H7 (cell line): ENCODE measurements around the gene SNED1. TPM values are rescaled to one million over a fixed set of nuclear protein-coding genes. Genes with fewer than 3 reads are reported as not detected.

Experiments used
- DNase-seq: peaks from one replicate; pipeline ENCODE4 v3.0.0; 2012
- H3K27me3 ChIP-seq: 2 replicates; pipeline ENCODE4 v1.6.0; 2011; ENCODE audit warnings: mild to moderate bottlenecking, low read length; ENCODE audit not compliant: control insufficient read depth, insufficient read depth
- H3K36me3 ChIP-seq: replicated peaks from 2 replicates; pipeline ENCODE4 v1.5.1; 2011; ENCODE audit warnings: low read length; ENCODE audit not compliant: control insufficient read depth, insufficient read depth
- H3K4me3 ChIP-seq: 2 replicates; pipeline ENCODE4 v1.5.1; 2011; ENCODE audit warnings: low read depth, mild to moderate bottlenecking, control low read depth, low read length, moderate library complexity; ENCODE audit not compliant: insufficient read depth
- total RNA-seq: library from RNA; depleted of rRNA; stranded (reverse); fragments of >200 nt; shearing (Covaris generic); gene quantifications from 2 replicates; pipeline ENCODE4 v1.2.3, GENCODE V29; 2014

Gene SNED1
- total RNA-seq, 1 experiment from 2014 or later, result 0.52 TPM

DNA sequence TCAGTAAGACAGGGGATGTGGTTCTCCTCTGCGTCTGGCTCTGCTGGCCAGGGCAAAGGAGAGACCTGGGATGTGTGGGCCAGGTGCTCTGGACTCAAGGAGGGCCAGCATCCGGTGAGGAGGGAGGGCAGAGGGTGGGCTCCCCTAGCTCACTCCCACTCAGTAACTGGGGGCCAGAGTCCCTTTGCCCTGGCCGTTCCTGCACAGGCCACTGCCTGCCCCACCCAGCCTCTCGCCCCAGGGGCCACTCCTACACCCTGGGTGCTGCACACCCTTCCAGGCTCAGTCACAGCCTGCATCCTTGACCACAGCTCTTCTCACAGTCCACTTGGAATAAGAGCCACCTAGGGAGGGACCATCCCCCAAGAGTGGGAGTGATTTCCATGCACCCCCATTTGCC is 41.0 kb downstream of the SNED1 start:
- Histone ChIP-seq H3K27me3 (peaks cover 9% of the 10 kb centered on the region), H3K36me3 (no peaks in the 10 kb centered on the region)

DNA sequence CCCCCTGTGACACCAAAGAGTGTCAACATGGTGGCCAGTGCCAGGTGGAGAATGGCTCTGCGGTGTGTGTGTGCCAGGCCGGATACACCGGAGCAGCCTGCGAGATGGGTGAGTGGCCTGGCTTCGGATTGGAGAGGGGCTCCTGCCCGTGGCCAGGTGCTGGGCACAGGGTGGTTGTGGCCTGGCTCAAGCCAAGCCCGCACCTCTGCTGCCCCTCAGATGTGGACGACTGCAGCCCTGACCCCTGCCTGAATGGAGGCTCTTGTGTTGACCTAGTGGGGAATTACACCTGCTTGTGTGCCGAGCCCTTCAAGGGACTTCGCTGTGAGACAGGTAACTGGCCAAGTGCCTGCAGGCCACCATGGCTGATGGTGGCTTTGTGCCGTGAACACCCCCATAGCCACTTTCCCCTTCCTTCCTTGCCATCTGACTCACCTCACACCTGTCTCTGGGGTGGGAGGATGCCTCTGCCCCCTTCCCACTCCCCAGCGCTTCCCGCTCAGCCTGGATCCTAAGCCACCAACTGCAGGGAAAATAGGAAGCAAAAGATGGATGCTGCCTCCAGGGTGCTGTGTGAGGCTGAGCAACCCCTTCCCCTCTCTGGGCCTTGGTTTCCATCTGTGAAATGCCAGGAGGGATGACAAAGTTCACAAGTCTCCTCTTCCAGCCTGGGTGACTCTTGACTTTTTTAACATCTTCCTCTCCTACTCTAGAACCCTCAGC is 41.8 kb downstream of the SNED1 start:
- no peaks in the 10 kb centered on the region for H3K36me3 ChIP-seq
- peaks cover 9% of the 10 kb centered on the region for H3K27me3 ChIP-seq

More for the DNA sequence above, 41.0 kb downstream of the SNED1 start:
- no peak overlapping the region for H3K4me3 ChIP-seq
- peak; percentile 30 for DNase-seq

DNA sequence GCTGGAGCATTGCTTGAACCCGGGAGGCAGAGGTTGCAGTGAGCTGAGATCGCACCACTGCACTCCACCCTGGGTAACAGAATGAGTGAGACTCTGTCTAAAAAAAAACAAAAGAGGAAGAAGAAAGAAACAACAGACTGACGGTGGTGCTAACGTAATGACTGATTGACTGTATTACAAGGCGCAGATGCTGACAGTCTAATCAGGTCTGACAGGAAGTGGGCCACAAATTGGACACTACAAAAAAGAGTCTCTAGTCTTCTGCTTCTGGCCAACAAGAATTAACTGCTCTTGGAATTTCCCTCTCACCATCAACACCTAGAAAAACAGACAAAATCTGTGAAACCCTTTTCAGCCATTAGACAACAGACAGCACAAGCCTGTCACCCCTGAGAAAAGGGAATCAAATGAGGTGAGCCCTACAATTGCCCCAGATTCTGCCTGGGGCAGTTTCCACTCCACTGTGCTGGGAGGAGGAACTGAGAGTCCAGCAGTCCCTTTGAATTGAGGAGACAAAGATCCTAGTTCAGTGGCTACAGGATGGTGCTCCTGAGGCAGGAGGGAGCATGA is 43.3 kb downstream of the SNED1 start:
- DNase-seq, result no peak
- Histone ChIP-seq H3K36me3 (no peaks in the 10 kb centered on the region), H3K27me3 (peaks cover 4% of the 10 kb centered on the region), H3K4me3 (no peak overlapping the region)

More for the DNA sequence above, 41.8 kb downstream of the SNED1 start:
- H3K4me3 ChIP-seq, result no peak overlapping the region
- peak; percentile 16 for DNase-seq

DNA sequence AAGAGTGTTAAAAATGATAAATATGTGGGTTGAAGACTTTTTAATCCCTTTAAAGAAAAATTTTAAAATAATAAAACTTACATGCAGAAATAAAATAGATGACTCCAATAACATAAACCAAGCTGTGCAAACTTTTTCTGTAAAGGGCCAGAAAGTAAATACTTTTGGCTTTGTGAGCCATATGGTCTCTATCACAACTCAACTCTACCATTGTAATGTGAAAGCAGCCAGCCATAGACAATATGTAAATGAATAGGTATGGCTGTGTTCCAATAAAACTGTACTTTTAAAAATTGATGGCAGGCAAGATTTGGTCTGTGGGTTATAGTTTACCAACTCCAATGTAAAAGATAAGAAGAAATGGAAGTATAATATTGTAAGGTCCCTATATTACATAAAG is 45.2 kb downstream of the SNED1 start:
- Histone ChIP-seq H3K4me3 (no peak overlapping the region), H3K36me3 (no peaks in the 10 kb centered on the region), H3K27me3 (no peaks in the 10 kb centered on the region)
- DNase-seq, result no peak

DNA sequence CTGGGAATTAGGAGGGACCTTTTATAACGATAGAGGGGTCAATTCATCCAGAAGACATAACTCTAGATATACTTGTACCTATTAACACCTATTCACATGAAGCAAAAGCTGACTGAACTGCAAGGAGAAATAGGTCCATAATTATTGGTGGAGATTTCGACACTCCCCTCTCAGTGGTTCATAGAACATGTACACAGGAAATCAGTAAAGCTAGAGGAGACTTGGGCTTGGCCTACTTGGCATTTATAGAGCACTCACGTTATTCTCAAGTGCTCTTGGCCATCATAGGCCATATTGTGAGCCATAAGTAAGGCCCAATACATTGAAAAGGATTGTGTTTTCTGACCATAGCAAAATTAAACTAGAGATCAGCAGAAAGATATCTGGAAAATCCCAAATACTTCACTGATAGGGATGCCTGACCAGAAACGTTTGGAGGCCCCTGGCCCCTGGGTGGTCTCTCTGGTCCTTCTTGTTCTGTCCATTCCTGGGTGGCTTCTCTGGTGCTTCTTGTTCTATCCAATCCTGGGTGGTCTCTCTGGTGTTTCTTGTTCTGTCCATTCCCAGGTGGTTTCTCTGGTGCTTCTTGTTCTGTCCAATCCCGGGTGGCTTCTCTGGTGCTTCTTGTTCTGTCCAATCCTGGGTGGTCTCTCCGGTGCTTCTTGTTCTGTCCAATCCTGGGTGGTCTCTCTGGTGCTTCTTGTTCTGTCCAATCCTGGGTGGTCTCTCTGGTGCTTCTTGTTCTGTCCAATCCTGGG is 49.0 kb downstream of the SNED1 start:
- no peaks in the 10 kb centered on the region for H3K27me3 ChIP-seq
- H3K4me3 ChIP-seq, result no peak overlapping the region
- no peaks in the 10 kb centered on the region for H3K36me3 ChIP-seq
- DNase-seq, result no peak

DNA sequence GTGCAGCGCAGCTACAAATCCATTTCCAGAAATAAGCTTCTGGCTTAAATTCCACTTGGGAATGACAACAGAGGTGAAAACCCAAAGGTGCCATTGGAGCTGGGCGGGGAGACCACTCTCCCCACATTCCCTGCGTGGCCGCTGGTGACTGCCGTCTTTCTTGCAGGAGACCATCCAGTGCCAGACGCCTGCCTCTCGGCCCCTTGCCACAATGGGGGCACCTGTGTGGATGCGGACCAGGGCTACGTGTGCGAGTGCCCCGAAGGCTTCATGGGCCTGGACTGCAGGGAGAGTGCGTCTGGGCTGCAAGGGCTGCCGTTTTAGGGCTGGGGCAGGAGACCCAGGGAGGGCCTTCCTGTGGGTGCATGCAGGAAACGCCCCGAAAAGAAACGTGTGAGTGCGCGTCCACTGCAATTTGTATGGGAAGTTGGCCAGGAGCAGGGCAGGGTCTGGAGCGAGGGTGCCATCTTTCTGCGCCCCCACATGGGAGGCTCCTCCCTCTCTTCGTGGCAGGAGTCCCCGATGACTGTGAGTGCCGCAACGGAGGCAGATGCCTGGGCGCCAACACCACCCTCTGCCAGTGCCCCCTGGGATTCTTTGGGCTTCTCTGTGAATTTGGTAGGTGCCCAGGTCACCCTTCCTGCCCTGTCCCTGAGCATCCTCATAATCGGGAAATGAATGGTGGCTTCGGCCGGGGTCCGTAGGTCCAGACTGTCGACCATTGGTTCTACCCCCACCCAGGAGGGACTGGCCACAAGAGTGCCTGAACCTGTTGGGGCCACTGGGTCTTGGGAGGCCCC is 49.9 kb downstream of the SNED1 start:
- Histone ChIP-seq H3K36me3 (no peaks in the 10 kb centered on the region), H3K27me3 (no peaks in the 10 kb centered on the region), H3K4me3 (no peak overlapping the region)
- no peak for DNase-seq

DNA sequence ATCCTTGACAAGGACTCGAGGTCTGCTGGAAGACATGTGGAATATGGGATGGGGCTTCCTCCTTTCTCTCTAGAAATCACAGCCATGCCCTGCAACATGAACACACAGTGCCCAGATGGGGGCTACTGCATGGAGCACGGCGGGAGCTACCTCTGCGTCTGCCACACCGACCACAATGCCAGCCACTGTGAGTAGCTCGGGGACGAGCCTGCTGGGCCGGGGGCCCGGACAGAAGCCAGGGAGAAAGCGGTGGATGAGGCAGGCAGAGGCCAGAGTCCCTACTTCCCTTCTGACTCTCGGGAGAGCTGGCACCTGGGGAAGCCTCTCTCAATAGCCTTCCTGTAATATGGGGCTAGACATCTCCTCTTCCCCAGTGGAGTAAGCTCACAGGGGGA is 50.5 kb downstream of the SNED1 start:
- Histone ChIP-seq H3K4me3 (no peak overlapping the region), H3K36me3 (no peaks in the 10 kb centered on the region), H3K27me3 (no peaks in the 10 kb centered on the region)
- DNase-seq, result peak; percentile 19

DNA sequence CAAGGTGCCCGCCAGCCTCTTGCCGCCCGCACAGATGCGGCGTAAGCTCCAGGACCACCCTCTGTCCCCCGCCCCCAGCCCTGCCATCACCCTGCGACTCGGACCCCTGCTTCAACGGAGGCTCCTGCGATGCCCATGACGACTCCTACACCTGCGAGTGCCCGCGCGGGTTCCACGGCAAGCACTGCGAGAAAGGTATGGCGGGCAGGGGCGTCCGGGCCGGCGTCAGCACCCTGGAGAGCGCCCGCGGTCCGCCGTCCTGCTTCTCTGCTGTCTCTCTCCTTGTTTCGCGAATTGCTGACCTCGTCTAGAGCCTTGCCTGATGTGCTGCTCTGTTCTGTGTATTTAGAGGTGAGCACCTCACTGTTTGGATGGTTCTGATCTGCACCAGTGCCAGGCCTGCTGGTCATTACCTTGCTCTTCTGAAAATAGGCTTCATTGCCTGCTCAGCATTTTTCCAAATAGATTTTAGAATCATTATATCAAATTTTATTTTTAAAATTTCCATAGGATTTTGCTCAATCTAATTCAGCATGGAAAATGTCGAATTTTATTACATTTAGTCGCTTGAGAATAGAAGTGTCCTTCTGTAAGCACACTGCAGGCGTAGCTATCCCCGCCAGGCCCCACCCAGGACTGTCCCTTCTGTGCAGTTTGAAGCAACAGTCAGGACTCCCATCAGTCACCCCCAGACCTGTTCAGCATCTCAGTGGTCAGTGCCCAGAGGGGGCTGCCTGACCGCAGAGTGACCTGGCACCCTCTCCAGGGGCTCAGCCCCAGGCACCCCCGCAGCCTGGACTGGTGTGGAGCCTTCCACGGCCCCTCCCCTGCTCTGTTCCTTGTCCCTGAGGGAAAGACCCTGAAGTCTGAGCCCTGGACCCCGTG is 51.6 kb downstream of the SNED1 start:
- peak; percentile 92 for DNase-seq
- Histone ChIP-seq H3K36me3 (no peaks in the 10 kb centered on the region), H3K27me3 (no peaks in the 10 kb centered on the region), H3K4me3 (no peak overlapping the region)

DNA sequence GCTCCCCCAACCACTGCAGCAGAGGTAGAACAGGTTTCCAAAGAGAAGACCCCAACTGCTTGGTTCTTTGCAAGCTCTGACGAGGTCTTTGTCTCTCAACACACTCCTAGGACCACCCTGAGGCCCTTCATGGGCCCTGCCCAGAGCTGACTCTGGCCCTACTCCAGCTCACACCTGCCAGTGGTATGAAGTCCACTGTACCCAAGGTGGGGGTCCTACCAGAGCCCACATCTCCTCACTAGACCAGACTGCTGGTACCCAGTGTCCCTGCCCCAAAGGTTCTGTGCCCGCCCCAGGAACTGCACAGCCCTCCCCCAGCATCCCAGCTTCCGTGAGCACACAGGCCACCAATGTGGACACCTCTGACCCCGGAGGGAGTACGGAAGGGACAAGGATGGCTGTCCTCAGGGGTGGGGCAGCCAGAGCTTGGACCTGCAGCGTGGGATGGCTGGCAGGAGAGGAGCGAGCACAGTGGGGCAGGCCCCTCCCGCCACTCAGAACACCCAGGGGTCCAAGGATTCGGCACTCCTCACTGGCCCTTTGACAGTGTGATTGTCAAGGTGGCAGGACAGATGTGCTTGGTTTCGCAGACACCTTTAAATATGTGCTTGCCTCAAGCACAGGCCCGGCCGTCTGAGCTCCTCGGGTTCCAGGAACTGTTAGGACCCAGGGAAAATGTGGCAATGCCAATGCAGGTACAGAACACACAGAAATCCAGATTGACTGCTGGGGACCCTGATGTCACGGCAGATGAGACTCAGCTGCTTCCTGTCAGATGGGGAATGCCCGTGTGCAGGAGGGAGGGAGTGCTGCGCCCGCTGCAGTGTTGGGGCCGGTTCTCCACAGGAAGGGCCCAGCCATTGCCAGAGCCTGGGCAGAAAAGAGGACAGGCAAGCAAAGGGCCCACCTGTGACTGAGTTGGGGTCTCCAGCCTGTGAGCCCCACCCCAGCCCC is 52.5 kb downstream of the SNED1 start:
- Histone ChIP-seq H3K36me3 (no peaks in the 10 kb centered on the region), H3K27me3 (no peaks in the 10 kb centered on the region), H3K4me3 (no peak overlapping the region)

DNA sequence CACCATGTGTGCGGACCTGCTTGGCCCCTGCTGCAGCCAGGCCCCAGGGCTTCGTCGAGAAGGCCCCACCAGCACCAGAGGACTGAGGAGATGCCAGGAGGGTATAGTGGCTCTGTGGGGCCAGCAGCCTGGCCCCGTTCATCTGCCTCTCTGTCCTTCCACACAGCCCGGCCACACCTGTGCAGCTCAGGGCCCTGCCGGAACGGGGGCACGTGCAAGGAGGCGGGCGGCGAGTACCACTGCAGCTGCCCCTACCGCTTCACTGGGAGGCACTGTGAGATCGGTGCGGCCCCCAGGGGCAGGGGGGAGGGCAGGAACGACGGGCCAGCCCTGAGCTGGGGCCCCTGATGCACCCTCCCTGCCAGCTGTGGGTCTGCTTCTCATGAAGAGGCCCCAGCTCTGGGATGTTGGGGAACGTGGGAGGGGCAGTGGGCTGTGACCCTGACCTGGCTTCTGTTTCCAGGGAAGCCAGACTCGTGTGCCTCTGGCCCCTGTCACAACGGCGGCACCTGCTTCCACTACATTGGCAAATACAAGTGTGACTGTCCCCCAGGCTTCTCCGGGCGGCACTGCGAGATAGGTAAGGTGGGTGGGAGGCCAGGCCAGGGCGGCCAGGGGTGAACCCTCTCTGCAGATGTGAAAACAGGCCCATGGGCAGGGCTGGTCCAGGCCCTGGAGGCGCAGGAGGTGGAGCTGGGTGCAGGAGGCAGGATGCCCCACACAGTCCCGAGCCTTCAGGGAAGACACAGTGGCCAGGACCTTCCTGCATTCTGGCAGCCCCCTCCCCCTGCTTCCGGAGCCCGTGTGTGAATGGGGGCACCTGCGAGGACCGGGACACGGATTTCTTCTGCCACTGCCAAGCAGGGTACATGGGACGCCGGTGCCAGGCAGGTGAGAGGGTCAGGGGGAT is 53.4 kb downstream of the SNED1 start:
- H3K4me3 ChIP-seq, result no peak overlapping the region
- no peaks in the 10 kb centered on the region for H3K36me3 ChIP-seq
- DNase-seq, result no peak

More for the DNA sequence above, 52.5 kb downstream of the SNED1 start:
- DNase-seq, result no peak

DNA sequence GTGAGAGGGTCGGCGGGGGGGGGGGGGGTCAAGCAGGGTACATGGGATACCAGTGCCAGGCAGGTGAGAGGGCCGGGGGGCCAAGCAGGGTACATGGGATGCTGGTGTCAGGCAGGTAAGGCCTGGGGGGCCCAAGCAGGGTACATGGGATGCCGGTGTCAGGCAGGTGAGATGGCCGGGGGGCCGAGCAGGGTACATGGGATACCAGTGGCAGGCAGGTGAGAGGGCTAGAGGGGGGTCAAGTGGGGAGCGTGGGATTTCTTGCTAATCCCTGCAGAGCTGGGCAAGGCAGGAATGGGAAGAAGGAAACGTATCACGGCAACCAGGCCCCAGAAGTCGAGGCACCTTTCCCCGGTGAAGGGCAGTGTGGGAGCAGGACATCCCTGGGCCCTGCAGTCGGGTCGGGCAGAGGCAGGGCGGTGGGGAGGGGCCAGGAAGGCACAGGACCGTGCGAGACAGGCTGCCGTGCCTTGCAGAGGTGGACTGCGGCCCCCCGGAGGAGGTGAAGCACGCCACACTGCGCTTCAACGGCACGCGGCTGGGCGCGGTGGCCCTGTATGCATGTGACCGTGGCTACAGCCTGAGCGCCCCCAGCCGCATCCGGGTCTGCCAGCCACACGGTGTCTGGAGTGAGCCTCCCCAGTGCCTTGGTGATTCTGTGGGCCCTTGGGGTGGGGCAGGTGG is 54.4 kb downstream of the SNED1 start:
- Histone ChIP-seq H3K27me3 (no peaks in the 10 kb centered on the region), H3K4me3 (no peak overlapping the region), H3K36me3 (no peaks in the 10 kb centered on the region)
- peak; percentile 45 for DNase-seq

More for the DNA sequence above, 53.4 kb downstream of the SNED1 start:
- no peaks in the 10 kb centered on the region for H3K27me3 ChIP-seq
